HepG2 (cell line): ENCODE data around the gene ADAMTSL4. TPM values are rescaled to one million over a fixed set of nuclear protein-coding genes. Genes with fewer than 3 reads are reported as not detected.

Experiments
- AGO2 ChIP-seq: fragments of 200-400 bp; formaldehyde crosslinking; optimal IDR thresholded peaks from 2 replicates; pipeline ENCODE3; 2017; ENCODE audit warnings: mild to moderate bottlenecking, low read depth, low read length, moderate library complexity
- CBFB ChIP-seq: sonication (generic); formaldehyde crosslinking; IDR thresholded peaks from 2 replicates; pipeline ENCODE4 v1.4.0; 2020; ENCODE audit warnings: missing genetic modification reagents
- MBNL3 ChIP-seq: fragments of 250-450 bp; sonication (Bioruptor Pico); conservative IDR thresholded peaks from 2 replicates; pipeline ENCODE4 v1.8.0; 2022; ENCODE audit warnings: mild to moderate bottlenecking, inconsistent platforms
- MTERF4 ChIP-seq: sonication (generic); formaldehyde crosslinking; IDR thresholded peaks from 2 replicates; pipeline ENCODE4 v1.8.0; 2023; ENCODE audit warnings: mild to moderate bottlenecking, missing genetic modification reagents
- RBM22 ChIP-seq: fragments of 200-400 bp; formaldehyde crosslinking; optimal IDR thresholded peaks from 2 replicates; pipeline ENCODE3; 2017; ENCODE audit warnings: mild to moderate bottlenecking, low read length, moderate library complexity
- SKIL ChIP-seq: sonication (generic); formaldehyde crosslinking; IDR thresholded peaks from 2 replicates; pipeline ENCODE4 v1.8.0; 2022; ENCODE audit warnings: missing genetic modification reagents, mild to moderate bottlenecking, moderate library complexity, borderline replicate concordance
- SSRP1 ChIP-seq: IDR thresholded peaks from 2 replicates; pipeline ENCODE4 v1.6.1; 2016; ENCODE audit warnings: control low read depth
- ZNF224 ChIP-seq: sonication (generic); formaldehyde crosslinking; IDR thresholded peaks from 2 replicates; pipeline ENCODE4 v1.5.0; 2020; ENCODE audit warnings: mild to moderate bottlenecking, missing genetic modification reagents
- ZNF34 ChIP-seq: sonication (generic); formaldehyde crosslinking; IDR thresholded peaks from 2 replicates; pipeline ENCODE4 v1.4.0; 2020; ENCODE audit warnings: mild to moderate bottlenecking, missing genetic modification reagents, borderline replicate concordance
- ZNF775 ChIP-seq: sonication (generic); formaldehyde crosslinking; IDR thresholded peaks from 2 replicates; pipeline ENCODE4 v1.4.0; 2020; ENCODE audit warnings: missing genetic modification reagents, mild to moderate bottlenecking, moderate library complexity, borderline replicate concordance
- ZZZ3 ChIP-seq: sonication (generic); formaldehyde crosslinking; IDR thresholded peaks from 2 replicates; pipeline ENCODE4 v1.4.0; 2020; ENCODE audit warnings: missing genetic modification reagents, mild to moderate bottlenecking, borderline replicate concordance
- polyA plus RNA-seq, 8 experiments: library from polyadenylated mRNA; depleted of rRNA in 3 of 8; stranded (reverse) in 7 of 8; unstranded in 1 of 8; fragments of >200 nt; fragmentation: Illumina TruSeq in 4 of 8; extraction: Trizol in 4 of 8; gene quantifications; 2 replicates each; pipeline versions ENCODE4 v1.2.1 to v1.2.3, GENCODE V29; 2011 to 2016; ENCODE audit warnings: low read depth in 4 of 8, missing spikeins in 1 of 8, mixed read lengths in 1 of 8; ENCODE audit not compliant: insufficient read depth in 1 of 8
- total RNA-seq, 5 experiments: library from RNA; depleted of rRNA; stranded (reverse); fragments of >200 nt; fragmentation: Illumina TruSeq; extraction: Trizol; gene quantifications; 2 replicates each; pipeline ENCODE4 v1.2.3, GENCODE V29; 2016; ENCODE audit warnings: low read depth in 1 of 5
- TF ChIP-seq, protein P1 (sequence below): sonication (generic); formaldehyde crosslinking; IDR thresholded peaks from 2 replicates; pipeline ENCODE4 v1.4.0; 2020; ENCODE audit warnings: mild to moderate bottlenecking, missing genetic modification reagents, borderline replicate concordance
- TF ChIP-seq, protein P2 (sequence below): sonication (generic); formaldehyde crosslinking; IDR thresholded peaks from 2 replicates; pipeline ENCODE4 v1.8.1; 2023; ENCODE audit warnings: missing genetic modification reagents, inconsistent platforms, borderline replicate concordance
- TF ChIP-seq, protein P3 (sequence below): sonication (generic); formaldehyde crosslinking; IDR thresholded peaks from 2 replicates; pipeline ENCODE4 v1.4.0; 2020; ENCODE audit warnings: mild to moderate bottlenecking, missing genetic modification reagents
- TF ChIP-seq, protein P4 (sequence below): sonication (generic); formaldehyde crosslinking; IDR thresholded peaks from 2 replicates; pipeline ENCODE4 v1.4.0; 2020; ENCODE audit warnings: mild to moderate bottlenecking, missing genetic modification reagents, borderline replicate concordance
- TF ChIP-seq, protein P5 (sequence below): sonication (generic); formaldehyde crosslinking; IDR thresholded peaks from 2 replicates; pipeline ENCODE4 v1.4.0; 2020; ENCODE audit warnings: missing genetic modification reagents

ADAMTSL4 gene
- total and polyA plus RNA-seq, 2 of the 13 experiments (the other 11 are each of a cell fraction or from before 2014, with no cell fraction given), result 3.9 to 16.4 TPM

DNA sequence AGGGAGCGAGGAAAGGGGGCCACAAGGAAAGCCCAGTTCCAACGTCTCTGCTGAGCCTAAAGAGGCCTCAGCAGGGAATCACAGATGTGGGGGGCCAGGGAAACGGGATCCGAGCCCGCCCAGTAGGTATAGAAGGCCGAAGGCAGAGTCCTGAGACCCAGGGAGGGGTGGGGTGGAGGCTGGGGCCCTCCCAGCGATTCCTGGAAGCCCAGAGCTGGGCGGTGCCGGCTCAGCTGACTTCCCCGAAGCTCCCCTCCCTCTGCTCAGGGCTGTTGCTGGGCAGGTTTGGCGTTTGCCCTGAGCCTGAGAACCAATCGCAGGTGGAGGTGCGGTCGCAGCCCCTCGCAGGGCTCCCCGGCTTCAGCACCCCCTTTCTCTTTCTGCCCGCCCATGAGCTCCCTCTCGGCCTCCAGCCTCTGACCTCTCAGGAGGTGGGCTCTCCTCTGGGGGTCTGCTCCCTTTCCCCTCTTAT is 12.8 kb downstream of the ADAMTSL4 start (continued):
- TF ChIP-seq, protein P1, sequence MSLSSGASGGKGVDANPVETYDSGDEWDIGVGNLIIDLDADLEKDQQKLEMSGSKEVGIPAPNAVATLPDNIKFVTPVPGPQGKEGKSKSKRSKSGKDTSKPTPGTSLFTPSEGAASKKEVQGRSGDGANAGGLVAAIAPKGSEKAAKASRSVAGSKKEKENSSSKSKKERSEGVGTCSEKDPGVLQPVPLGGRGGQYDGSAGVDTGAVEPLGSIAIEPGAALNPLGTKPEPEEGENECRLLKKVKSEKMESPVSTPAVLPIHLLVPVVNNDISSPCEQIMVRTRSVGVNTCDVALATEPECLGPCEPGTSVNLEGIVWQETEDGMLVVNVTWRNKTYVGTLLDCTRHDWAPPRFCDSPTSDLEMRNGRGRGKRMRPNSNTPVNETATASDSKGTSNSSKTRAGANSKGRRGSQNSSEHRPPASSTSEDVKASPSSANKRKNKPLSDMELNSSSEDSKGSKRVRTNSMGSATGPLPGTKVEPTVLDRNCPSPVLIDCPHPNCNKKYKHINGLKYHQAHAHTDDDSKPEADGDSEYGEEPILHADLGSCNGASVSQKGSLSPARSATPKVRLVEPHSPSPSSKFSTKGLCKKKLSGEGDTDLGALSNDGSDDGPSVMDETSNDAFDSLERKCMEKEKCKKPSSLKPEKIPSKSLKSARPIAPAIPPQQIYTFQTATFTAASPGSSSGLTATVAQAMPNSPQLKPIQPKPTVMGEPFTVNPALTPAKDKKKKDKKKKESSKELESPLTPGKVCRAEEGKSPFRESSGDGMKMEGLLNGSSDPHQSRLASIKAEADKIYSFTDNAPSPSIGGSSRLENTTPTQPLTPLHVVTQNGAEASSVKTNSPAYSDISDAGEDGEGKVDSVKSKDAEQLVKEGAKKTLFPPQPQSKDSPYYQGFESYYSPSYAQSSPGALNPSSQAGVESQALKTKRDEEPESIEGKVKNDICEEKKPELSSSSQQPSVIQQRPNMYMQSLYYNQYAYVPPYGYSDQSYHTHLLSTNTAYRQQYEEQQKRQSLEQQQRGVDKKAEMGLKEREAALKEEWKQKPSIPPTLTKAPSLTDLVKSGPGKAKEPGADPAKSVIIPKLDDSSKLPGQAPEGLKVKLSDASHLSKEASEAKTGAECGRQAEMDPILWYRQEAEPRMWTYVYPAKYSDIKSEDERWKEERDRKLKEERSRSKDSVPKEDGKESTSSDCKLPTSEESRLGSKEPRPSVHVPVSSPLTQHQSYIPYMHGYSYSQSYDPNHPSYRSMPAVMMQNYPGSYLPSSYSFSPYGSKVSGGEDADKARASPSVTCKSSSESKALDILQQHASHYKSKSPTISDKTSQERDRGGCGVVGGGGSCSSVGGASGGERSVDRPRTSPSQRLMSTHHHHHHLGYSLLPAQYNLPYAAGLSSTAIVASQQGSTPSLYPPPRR (CRISPR knock-in tag), result no peak; the same call in 1 of the 2 replicates
- TF ChIP-seq AGO2 (peak; percentile 23), ZNF224 (CRISPR knock-in tag) (no peak), SKIL (CRISPR knock-in tag) (peak; percentile 33; the same call in 1 of the 2 replicates), MTERF4 (CRISPR knock-in tag) (no peak), ZZZ3 (CRISPR knock-in tag) (no peak), RBM22 (no peak), CBFB (CRISPR knock-in tag) (peak; percentile 74; the same call in 1 of the 2 replicates), SSRP1 (no peak), MBNL3 (CRISPR knock-in tag) (no peak), ZNF34 (CRISPR knock-in tag) (no peak), ZNF775 (no peak)
- TF ChIP-seq, protein P2, sequence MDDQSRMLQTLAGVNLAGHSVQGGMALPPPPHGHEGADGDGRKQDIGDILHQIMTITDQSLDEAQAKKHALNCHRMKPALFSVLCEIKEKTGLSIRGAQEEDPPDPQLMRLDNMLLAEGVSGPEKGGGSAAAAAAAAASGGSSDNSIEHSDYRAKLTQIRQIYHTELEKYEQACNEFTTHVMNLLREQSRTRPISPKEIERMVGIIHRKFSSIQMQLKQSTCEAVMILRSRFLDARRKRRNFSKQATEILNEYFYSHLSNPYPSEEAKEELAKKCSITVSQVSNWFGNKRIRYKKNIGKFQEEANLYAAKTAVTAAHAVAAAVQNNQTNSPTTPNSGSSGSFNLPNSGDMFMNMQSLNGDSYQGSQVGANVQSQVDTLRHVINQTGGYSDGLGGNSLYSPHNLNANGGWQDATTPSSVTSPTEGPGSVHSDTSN (CRISPR knock-in tag), result no peak
- TF ChIP-seq, protein P3, sequence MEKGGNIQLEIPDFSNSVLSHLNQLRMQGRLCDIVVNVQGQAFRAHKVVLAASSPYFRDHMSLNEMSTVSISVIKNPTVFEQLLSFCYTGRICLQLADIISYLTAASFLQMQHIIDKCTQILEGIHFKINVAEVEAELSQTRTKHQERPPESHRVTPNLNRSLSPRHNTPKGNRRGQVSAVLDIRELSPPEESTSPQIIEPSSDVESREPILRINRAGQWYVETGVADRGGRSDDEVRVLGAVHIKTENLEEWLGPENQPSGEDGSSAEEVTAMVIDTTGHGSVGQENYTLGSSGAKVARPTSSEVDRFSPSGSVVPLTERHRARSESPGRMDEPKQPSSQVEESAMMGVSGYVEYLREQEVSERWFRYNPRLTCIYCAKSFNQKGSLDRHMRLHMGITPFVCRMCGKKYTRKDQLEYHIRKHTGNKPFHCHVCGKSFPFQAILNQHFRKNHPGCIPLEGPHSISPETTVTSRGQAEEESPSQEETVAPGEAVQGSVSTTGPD, result no peak
- TF ChIP-seq, protein P4, sequence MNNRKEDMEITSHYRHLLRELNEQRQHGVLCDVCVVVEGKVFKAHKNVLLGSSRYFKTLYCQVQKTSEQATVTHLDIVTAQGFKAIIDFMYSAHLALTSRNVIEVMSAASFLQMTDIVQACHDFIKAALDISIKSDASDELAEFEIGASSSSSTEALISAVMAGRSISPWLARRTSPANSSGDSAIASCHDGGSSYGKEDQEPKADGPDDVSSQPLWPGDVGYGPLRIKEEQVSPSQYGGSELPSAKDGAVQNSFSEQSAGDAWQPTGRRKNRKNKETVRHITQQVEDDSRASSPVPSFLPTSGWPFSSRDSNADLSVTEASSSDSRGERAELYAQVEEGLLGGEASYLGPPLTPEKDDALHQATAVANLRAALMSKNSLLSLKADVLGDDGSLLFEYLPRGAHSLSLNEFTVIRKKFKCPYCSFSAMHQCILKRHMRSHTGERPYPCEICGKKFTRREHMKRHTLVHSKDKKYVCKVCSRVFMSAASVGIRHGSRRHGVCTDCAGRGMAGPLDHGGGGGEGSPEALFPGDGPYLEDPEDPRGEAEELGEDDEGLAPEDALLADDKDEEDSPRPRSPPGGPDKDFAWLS (CRISPR knock-in tag), result no peak
- TF ChIP-seq, protein P5, sequence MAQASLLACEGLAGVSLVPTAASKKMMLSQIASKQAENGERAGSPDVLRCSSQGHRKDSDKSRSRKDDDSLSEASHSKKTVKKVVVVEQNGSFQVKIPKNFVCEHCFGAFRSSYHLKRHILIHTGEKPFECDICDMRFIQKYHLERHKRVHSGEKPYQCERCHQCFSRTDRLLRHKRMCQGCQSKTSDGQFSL, result no peak
